ENCODE measurements around the gene CTNNBL1.

- TF ChIP-seq CTCF (IDR thresholded peaks at IDR 0.05): no peak
- no peak for TF ChIP-seq POLR2AphosphoS5 (IDR thresholded peaks at IDR 0.05; ENCODE audit: low read depth, low read length)
- TF ChIP-seq REST (IDR thresholded peaks at IDR 0.05; ENCODE audit: insufficient read depth in 1 of 2, low read depth in 2 of 2, low read length in 1 of 2): no peak
Measured at GRCh38 chr20:37839432-37839827, 145.6 kb downstream of the CTNNBL1 start.

All from Panc1 (cell line).